A549 (cell line): ENCODE data around the gene MFNG.

Source experiments
- CEBPB ChIP-seq, 2 experiments: fragments of >200 bp in 1 of 2; sonication (Bioruptor Twin) in 1 of 2; formaldehyde crosslinking in 1 of 2; IDR thresholded peaks; 2 replicates each; pipeline ENCODE4 v1.6.1; 2012 to 2016
- CTCF ChIP-seq: fragments of >200 bp; sonication (Bioruptor Twin); formaldehyde crosslinking; IDR thresholded peaks from 3 replicates; pipeline ENCODE4 v1.5.1; 2016
- EP300 ChIP-seq, 2 experiments: fragments of >200 bp; sonication (Bioruptor Twin); formaldehyde crosslinking; IDR thresholded peaks; 2 replicates in 1 of 2; 3 replicates in 1 of 2; pipeline ENCODE4 v1.6.1; 2016 to 2017
- FOSL2 ChIP-seq, 2 experiments: fragments of 450-650 bp in 1 of 2; fragments of >200 bp in 1 of 2; sonication (Bioruptor Twin) in 1 of 2; formaldehyde crosslinking; IDR thresholded peaks; 2 replicates each; pipeline versions ENCODE4 v1.5.0 to v1.6.1; 2016 to 2020; ENCODE audit warnings: mild to moderate bottlenecking in 1 of 2, moderate library complexity in 1 of 2
- MYC ChIP-seq: IDR thresholded peaks from 2 replicates; pipeline ENCODE4 v1.6.1; 2012; ENCODE audit warnings: mild to moderate bottlenecking, inconsistent platforms, low read length, improper control_type of control experiment, borderline replicate concordance
- NR3C1 ChIP-seq: fragments of >200 bp; sonication (Bioruptor Twin); formaldehyde crosslinking; IDR thresholded peaks from 3 replicates; pipeline ENCODE4 v1.6.1; 2017
- POLR2A ChIP-seq: IDR thresholded peaks from 2 replicates; pipeline ENCODE4 v1.6.1; 2012; ENCODE audit warnings: mild to moderate bottlenecking, low read length
- RCOR1 ChIP-seq: fragments of 150-350 bp; IDR thresholded peaks from 2 replicates; pipeline ENCODE4 v1.6.1; 2014; ENCODE audit warnings: antibody characterized with exemption, low read length, low read depth
- RFX5 ChIP-seq: fragments of 450-650 bp; IDR thresholded peaks from 2 replicates; pipeline ENCODE4 v1.7.1; 2014; ENCODE audit warnings: antibody characterized with exemption, mild to moderate bottlenecking, moderate library complexity

GRCh38 chr22:37445501-37445900 lies 40.7 kb downstream of the MFNG start:
- TF ChIP-seq CEBPB (IDR thresholded peaks at IDR 0.05) (no peak), POLR2A (no peak), EP300 (IDR thresholded peaks at IDR 0.05) (no peak), CTCF (no peak), FOSL2 (IDR thresholded peaks at IDR 0.05) (no peak), FOSL2 (CRISPR knock-in tag; IDR thresholded peaks at IDR 0.05) (no peak), MYC (no peak), RFX5 (no peak), NR3C1 (no peak), RCOR1 (no peak)
